ENCODE measurements around the gene TF.
"Not testable (repeated sequence)": the region's sequence is repeated elsewhere in the genome, so short reads cannot be mapped to it uniquely, and the experiment has no call there.

Gene TF

DNA sequence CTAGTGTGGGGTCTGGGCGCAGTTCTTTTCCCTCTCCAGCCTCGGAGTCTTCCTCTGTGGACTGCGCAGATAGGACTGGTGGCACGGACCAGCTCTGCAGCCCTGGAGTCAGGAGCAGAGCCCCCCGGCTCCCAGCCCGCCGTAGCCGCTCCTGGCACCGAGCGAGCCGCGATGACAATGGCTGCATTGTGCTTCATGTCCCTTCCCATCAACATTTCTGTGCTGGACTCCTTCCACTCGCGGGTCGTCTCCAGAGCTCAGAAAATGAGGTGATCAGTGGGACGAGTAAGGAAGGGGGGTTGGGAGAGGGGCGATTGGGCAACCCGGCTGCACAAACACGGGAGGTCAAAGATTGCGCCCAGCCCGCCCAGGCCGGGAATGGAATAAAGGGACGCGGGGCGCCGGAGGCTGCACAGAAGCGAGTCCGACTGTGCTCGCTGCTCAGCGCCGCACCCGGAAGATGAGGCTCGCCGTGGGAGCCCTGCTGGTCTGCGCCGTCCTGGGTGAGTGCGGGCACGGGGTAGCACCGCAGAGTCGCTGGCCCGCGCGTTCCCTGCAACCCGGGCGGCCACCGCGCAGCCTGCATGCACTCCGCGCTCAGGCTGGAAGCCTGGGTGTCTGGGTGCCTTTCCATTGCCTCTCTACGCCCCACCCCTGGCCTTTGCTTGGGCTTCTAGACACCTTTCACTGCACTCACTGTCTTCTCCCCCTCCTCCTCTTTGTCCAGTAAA lies at the start of gene TF:
Gene TF, plus strand, starts transcription at position 413 of the 731 bp plus-strand sequence. Its CDS starts 48 bp downstream, at position 461.
- DNase-seq: no peak

DNA sequence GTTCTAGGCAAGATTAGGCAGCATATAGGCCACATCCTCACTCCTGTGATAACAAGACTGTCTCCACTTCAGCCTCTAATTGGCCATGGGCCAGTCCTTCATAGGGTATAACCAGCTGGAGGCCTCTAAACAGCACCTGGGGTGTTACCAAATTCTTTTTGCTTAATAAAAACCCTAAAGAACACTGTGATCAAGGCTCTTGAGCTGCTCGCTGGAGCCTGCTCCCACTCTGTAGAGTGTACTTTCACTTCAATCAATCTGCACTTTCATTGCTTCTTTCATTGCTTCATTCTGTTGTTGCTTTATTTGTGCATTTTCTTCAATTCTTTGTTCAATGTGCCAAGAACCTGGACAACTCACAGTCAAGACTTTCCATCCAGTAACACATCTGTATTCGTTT lies 48.2 kb upstream of the TF start:
- DNase-seq: no peak

DNA sequence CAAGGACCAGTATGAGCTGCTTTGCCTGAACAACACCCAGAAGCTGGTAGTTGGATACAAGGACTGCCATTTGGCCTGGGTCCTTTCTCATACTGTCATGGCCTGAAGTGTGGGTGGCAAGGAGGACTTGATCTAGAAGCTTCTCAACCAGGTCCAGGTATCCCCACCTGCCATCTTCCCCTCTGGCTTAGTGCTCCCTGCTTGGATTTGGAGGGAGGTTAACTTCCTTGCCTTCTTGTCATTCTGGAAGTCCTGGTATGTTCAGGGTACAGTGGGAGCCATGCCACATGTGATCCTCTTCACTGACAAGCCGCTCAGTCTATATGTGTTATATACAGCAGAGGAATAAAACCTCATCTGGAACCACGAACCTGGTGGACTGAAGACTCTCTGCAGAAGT lies 46.7 kb upstream of the TF start:
- no peak for DNase-seq

DNA sequence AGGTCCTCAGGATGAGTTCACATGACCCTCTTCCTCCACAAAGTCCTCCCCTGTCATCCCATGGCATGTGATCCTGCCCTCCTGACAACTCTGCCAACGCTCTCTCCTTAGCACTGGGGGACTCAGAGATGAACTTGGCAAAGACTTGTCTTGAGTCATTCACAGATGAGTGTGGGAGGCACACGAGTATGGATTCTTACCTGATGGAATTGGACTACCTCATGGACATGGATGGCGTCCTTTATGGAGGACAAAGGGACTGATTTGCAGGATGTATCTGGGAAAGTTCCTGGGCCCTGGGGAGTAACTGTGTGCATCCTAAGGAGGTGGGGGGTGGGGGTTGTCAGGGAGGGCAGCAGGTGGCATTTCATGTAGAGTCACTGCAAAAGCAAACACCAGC lies 46.3 kb upstream of the TF start:
- no peak for DNase-seq

DNA sequence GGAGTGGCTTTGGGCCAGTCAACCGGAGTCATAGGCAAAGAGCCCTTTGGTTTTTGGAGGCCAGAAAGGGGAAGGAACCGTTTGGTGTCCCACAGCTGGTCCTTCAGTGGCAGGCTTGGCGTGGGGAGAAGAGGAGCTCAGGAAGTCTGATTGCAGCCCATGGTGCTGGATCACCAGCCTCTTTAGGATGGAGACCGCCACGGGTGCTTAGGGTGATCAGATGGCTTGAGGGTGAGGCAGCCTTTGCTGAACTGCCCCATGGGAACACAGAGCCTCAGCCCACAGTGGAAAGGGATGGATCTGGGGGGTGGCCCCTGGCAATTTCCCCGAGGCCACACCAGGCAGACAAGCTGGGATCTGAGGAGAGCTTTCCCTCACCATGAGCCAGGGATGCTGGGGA lies 45.8 kb upstream of the TF start:
- no peak for DNase-seq

DNA sequence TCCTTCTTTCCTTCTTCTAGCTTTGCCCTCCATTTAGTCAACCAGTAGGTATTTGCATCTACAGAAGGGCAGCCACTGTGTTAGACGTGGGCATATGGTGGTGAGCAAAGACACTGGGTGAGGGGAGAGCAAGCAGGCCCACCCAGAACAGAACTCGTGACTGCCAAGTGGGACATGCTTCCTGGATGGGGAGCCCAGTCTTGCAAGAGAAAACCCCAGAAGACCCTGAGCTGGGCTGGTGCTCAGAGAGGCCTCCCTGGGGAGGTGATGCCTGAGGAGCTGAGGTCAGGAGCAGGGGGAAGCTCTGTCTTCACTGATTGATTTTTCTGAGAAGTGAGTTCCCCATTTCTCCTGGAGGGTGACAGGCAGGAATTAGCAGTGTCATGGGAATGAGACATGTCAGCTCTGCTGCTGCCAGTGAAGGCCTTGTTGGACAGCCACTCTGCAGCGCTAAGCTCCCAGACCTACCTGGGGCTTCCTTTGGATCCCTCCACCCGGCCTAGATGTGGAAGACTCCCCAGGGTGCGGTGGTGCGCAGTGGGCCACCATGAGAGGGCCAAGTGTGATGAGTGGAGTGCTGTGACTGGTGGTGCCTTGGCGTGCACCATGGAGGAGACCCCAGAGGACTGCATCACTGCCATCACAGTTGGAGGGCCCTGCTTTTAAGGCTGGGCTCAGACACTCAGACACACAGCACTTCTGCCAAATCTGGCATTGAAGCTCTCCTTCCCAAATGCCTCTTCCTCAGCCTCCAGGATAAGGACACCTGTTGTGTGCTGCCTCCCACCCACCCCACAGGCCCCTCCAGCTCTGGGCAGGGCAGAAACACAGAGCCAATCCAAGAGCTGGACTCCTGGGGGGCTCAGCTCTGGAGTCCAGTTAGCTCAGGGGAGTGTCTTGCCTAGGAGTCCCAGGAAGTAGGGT lies 44.5 kb upstream of the TF start:
- no peak for DNase-seq

DNA sequence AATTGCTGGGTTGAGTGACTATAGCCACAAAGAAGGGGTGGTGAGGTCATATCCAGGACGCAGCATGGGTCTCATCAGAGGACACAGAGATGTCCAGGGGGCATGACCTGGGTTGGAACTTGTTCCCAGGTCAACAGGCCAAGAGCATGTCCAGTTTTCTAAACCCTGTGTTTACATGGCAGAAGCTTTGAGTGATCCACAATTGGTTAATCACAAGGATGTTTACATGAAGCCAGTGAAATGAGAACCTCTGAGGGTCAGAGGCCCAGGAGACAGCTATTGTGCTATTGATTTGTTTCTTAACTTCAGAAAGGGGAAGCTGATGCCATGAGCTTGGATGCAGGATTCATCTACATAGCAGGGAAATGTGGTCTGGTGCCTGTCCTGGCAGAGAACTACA lies 42.3 kb upstream of the TF start:
- no peak for DNase-seq

DNA sequence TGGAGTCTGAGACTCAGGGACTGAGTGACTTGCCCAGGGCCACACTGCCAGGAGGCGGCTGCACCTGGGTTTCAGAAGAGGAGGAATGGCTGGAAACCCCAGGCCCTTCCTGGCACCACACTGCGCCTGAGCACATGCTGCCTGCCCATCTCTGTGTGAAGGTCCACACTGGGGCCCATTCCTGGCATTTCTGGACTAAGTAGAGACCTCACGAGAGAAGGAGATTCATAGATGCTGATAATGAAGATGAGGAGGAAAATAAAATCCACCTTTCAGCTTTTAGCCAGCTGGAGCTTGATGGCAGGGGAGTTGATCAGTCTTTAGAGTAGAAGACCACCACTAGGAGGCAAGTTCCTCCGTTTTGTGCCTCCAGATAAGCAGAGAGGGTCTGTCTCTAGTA lies 40.2 kb upstream of the TF start:
- no peak for DNase-seq

DNA sequence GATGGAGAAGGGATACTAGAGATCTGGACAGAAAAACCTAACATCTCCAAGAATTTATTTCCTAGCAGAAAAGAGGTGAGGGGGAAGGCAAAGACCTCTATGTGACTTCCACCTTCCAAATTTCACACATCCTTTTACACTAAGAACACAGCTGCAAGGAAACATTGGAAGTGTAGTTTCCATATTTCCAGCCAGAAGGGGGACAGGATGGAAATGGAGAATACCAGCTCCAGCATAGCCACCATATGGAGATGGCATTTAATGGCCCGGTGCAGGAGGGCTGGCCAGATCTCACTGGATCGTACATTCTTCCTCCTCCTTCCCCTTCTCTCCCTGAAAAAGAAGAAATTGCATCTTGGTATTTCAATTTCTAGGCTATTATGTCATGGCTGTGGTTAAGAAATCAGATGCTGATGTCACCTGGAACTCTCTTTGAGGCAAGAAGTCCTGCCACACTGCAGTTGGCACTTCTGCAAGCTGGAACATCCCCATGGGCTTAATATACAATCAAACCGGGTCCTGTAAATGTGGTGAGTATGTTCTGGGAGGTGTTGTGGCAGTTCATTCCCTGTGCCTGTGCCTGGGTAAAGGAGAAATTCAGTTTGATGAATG lies 36.9 kb upstream of the TF start:
- no peak for DNase-seq

DNA sequence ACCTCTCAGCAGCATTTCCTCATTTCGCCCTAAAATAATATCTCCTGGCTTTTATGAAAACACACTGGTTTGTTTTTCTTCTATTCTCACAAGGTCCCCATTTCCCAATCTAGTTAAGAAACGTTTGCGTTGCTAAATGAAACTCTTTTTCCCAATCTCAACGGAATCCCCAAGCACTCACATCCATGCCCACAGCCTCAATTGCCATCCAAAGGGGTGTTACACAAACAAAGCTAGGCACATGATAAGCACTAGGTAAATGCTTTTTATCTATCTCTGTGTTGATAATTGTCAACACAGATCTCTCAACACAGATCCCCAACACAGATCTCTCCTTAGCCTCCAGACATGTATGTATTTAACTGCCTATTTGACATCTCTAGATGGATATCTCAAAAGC lies 35.2 kb upstream of the TF start:
- DNase-seq: no peak

DNA sequence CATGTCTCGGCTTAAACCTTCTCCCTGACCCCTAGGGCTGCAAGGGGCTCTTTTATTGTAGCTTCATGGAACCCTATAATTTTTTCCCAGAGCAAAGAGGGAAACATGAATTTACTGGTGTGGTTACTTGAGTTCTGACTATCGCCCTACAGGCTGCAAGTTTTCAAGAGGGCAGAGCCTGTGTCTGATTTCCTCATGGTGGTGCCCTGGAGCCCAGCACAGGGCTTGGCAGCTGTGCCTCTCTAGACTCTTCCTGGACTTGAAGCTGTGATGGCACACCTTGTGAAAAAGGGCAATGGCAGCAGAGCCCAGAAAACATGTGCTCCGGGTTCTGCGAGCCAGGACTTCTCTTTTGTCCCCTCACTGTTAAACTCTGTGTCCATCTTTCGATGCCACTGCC lies 34.2 kb upstream of the TF start:
- DNase-seq: no peak

DNA sequence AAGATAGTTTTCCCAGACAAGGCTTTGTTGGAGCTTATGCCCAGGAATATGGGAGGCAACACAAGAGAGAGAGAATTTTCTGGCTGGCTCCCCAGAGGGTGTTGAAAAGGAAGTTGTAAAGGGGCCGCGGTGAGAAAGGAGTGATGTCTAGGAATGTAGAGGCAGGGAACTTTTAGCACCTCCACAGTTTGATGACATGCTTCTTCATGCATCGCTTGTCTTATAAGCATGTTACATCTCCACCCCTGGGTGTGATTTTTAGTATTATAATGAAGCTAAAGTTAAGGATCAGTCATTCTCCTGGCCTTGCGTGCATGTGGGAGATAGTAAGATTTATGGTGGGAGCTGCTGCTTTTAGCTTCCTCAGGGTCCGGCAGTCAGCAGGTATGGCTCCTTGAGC lies 32.8 kb upstream of the TF start:
- no peak for DNase-seq

DNA sequence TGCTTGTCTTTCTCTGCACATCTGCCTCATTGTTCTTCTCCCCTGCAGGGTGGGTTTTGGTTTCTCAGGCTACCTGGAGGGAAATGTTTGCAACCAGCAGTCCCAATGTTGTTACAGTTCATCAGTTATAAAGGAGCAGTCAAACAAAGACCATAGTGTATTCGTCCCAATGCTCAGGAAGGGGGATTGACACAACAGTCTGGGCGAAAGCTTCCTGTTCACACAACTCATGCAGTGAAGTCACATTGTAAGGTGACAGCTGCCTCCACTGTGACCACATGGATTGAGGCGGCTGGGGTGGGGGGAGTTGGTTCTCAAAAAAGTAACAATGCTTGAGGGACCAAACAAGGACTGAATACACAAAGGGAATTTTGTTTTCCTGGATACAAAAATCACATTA lies 28.8 kb upstream of the TF start:
- DNase-seq: no peak

DNA sequence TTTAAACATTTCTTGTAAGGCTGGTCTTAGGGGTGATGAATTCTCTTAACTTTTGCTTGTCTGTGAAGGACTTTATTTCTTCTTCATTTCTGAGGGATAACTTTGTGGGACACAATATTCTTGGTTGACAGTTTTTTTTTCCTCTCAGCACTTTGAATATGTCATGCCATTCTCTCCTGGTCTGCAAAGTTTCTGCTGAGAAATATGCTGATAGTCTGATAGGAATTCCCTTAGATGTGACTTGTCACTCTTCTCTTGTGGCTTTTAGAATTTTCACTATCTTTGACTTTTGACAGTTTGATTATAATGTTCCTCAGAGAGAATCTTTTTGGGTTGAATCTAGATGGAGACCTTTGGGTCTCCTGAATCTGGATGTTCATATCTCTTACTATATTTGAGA lies 23.3 kb upstream of the TF start:
- no peak for DNase-seq

DNA sequence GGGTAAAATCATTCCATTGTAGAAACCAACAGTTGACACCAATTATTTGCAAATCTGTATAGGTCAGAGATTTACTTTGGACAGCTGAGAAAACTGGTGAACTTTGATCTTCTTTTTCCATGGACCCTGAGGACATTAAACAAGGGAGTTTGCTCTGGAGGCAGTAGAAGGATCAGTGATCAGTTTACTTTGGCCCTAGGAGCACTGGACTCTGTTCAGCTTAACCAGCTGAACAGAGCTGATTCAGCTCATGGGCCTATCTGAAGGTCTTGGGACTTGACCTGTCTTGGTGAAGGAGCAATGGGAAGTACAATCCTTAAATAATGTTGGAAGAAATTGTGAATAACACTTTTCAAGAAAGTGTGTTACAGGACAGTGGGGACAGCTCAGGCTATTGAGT lies 15.2 kb upstream of the TF start:
- no peak for DNase-seq

DNA sequence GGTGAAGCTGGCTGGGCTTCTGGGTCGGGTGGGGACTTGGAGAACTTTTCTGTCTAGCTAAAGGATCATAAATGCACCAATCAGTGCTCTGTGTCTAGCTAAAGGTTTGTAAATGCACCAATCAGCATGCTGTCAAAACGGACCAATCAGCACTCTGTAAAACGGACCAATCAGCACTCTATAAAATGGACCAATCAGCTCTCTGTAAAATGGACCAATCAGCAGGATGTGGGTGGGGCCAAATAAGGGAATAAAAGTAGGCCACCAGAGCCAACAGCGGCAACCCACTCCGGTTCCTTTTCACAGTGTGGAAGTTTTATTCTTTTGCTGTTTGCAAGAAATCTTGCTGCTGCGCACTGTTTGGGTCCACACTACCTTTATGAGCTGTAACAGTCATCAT lies 14.0 kb upstream of the TF start:
- not testable (repeated sequence) for DNase-seq

DNA sequence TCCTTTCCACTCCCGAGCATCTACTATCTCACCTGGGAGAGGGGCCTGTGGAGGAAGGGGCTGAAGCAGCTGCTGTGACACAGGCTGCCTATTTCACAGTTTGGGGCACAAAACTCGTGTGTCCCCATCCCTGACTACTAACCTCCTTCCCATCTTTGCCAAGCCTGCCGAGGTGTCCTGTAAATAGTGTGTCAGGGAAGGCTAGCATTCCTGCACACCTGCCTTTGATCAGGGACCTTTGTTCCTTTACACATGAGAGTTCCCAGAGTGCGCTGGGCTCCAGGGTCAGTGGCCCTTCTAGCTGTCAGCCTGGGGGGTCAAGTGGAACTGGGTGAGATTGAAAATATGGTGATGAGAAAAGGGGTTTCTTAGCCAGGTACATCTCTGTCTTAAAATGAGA lies 13.0 kb upstream of the TF start:
- DNase-seq: no peak

DNA sequence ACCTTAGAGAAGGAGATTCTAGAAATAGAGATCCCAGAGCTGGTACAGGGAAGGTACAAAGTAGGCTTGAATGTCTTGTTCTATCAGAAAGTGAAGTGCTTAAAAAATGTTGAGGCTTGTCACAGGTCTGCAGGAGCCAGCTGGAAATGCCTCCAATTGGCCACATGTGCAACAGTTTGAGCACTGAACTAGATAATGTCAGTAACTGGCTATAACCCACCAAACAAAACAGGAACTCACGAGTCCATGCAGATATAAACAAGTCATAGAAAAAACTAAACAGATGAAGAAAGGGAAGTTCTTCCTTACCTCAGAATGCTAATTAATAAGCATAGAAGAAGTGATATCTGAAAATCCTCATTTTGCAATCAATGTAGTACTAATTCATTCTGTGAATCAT lies 11.9 kb upstream of the TF start:
- DNase-seq: no peak

DNA sequence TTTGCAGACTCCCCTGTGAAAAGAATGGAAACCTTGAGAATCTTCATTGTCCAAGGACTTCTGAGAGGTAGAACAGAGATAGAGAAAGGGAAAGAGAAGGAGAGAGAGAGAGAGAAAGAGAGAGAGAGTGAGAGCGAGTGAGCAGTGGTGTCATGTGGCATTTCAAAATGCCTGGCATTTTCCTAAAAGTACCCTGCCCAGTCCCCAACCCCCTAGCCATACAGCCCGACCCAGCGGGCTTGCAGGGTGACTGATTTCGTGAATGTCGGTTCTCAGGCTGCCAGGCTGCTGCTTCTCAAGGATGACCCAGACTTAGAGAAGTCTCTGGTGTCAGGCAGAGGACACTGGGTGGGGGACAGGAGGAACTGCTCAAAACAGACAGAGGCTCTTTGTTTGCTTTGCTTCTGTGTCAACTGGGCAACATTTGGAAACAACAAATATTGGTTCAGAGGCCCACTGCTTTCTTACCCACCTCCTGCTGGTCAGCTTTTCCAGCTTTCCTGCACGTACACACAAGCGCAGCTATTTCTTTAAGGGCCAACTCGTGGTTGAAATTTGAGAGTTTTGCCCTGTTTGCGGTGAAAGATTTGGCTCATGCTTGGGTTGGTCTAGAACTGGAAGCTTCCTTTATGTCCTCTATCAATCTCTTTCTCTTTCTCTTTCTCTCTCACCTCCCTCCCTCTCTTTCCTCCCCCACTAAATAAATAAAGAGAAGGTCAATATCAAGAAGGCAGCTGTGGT lies 3.7 kb upstream of the TF start:
- DNase-seq: no peak

DNA sequence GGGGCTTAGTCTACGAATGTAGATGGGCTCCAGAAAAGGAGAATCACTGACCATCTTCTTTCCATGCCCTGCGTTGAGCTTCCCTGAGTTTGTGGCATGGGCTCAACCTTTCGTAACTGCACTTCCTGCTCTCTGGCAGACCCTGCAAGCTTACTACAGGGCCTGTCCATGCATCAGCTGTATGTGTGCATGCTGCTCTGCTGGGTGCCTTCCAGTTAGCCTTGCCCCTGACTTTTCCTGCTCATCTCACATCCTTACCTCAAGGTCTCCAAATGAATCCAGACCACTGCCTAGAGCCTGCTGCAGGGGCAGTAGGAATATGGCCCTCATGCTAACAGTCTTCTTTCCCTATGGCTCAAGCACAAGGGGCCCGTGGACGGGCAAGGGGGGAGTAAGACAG lies 2.0 kb upstream of the TF start:
- no peak for DNase-seq

DNA sequence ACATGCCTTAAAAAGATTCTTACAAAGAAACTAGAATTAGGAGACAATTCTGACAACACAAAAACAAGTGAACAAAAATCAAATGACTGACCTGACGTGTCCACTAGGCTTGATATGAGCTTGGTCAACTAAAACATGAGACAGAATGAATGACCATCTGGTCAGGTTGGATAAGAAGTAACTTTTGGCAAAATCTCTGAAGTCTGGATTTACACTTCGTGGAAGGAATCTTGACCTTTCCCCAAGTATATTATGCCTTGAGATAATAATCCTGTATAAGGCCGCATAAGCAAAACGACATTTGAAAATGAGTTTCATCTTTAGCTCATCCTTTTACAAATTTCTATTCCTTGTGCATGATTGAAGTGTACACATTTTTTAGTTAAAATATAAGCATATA lies 1.1 kb upstream of the TF start:
- no peak for DNase-seq

DNA sequence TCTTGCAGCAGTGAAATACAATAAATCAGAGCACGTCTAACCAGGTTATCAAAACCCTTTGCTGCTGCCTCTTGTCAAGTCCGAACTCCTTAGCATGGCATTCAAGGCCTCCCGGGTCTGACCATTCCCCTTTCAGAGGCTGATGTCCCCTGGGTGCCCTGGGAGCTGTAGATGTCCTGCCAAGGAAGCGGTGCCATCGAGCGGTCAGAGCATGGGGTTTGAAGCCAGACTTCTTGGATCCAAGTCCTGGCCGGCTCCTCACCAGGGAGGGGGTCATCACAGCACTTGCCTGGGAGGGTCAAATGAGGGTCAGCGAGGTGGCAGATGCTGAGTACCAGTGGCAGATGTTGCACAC lies 496 bp downstream of the TF start:
- DNase-seq: no peak

DNA sequence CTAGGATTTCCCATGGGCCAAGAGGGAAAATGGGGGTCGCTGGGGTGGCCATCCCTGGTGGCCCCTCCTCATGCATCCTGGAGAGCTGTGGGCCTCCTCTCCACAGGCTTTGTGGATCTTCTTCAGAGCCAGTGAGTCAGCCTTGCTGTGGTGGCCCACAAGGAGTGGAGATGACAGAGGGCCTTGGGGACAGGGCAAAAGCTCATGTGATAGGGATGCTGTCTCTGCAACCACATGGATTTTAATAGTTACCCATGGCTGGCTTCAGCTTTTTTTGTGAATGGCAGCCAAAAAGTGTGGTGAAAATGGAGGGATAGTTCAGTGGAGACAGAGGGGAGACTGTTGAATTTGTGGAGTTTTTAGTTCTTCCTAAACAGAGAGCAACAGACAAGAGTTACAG lies 1.2 kb downstream of the TF start:
- DNase-seq: no peak

Measured in stimulated activated CD4-positive, alpha-beta T cell treated with anti-CD3 and anti-CD28 coated beads, Interleukin-4, amount 100 ng/mL, for 1 hour (primary cell).